Urinary bladder (tissue), 4 donors: ENCODE data around the gene OR52K2. TPM values are rescaled to one million over a fixed set of nuclear protein-coding genes. Genes with fewer than 3 reads are reported as not detected.
"Not testable (repeated sequence)": the region's sequence is repeated elsewhere in the genome, so short reads cannot be mapped to it uniquely, and the experiment has no call there.

Experiments
- DNase-seq: peaks from one replicate; pipeline ENCODE4 v3.0.0-alpha.2; 2015; ENCODE audit errors: extremely low spot score
- H3K27ac ChIP-seq: one replicate; pipeline ENCODE4 v1.5.1; 2013; ENCODE audit warnings: low read depth, mild to moderate bottlenecking, moderate library complexity
- H3K36me3 ChIP-seq: one replicate; pipeline ENCODE4 v1.6.1; 2013; ENCODE audit warnings: mild to moderate bottlenecking, moderate library complexity; ENCODE audit not compliant: insufficient read depth
- H3K4me1 ChIP-seq: one replicate; pipeline ENCODE4 v1.6.1; 2013; ENCODE audit warnings: mild to moderate bottlenecking, moderate library complexity; ENCODE audit not compliant: insufficient read depth
- H3K4me3 ChIP-seq: one replicate; pipeline ENCODE4 v1.5.1; 2013; ENCODE audit warnings: low read depth, low read length
- WGBS: extraction: QIAGEN DNeasy Blood & Tissue Kit; methylation state at CpG from one replicate; pipeline ENCODE4 v1.1.7; 2013; 5-methylcytosine and 5-hydroxymethylcytosine counted together
- polyA plus RNA-seq: library from polyadenylated mRNA; stranded (reverse); fragments of 200-250 nt; gene quantifications from one replicate; pipeline ENCODE4 v1.2.3, GENCODE V29; 2013
- total RNA-seq: library from RNA; depleted of rRNA; stranded (reverse); fragments of >200 nt; gene quantifications from one replicate; pipeline ENCODE4 v1.2.3, GENCODE V29; 2014
- donor health status: healthy with polysubstance abuse.
- donor health status: healthy.

Gene OR52K2
- total and polyA plus RNA-seq, 2 donors: not detected

GRCh38 chr11:4464216-4465159 is 15.4 kb downstream of the OR52K2 start:
- Histone ChIP-seq H3K4me1 (no peaks in the 10 kb centered on the region), H3K36me3 (no peaks in the 10 kb centered on the region), H3K4me3 (no peak overlapping the region), H3K27ac (no peak overlapping the region)
- DNase-seq: no peak
- WGBS: 91% methylated on average over 5 of the region's 5 CpGs

GRCh38 chr11:4465407-4465806 is 16.3 kb downstream of the OR52K2 start:
- Histone ChIP-seq H3K27ac (no peak overlapping the region), H3K36me3 (no peaks in the 10 kb centered on the region), H3K4me3 (no peak overlapping the region), H3K4me1 (no peaks in the 10 kb centered on the region)
- 85% methylated on average over 1 of the region's 1 CpG for WGBS
- no peak for DNase-seq

- DNase-seq: no peak
- Histone ChIP-seq H3K27ac (no peak overlapping the region), H3K36me3 (no peaks in the 10 kb centered on the region), H3K4me1 (no peaks in the 10 kb centered on the region), H3K4me3 (no peak overlapping the region)
- WGBS: 40% methylated on average over 5 of the region's 5 CpGs
These were observed 17.2 kb downstream of the OR52K2 start for GRCh38 chr11:4466131-4466870.

GRCh38 chr11:4466871-4467442 is 17.9 kb downstream of the OR52K2 start:
- no peak overlapping the region for H3K4me3 ChIP-seq
- no peak for DNase-seq
- no peaks in the 10 kb centered on the region for H3K36me3 ChIP-seq
- H3K27ac ChIP-seq: no peak overlapping the region
- H3K4me1 ChIP-seq: no peaks in the 10 kb centered on the region

- H3K4me1 ChIP-seq: no peaks in the 10 kb centered on the region
- H3K4me3 ChIP-seq: no peak overlapping the region
- no peak overlapping the region for H3K27ac ChIP-seq
- 63% methylated on average over 3 of the region's 3 CpGs for WGBS
- no peaks in the 10 kb centered on the region for H3K36me3 ChIP-seq
- no peak for DNase-seq
These were observed 18.9 kb downstream of the OR52K2 start for GRCh38 chr11:4467811-4468606.

GRCh38 chr11:4479644-4480043 is 30.5 kb downstream of the OR52K2 start:
- WGBS: 74% methylated on average over 1 of the region's 1 CpG
- no peak for DNase-seq
- H3K36me3 ChIP-seq: no peaks in the 10 kb centered on the region

GRCh38 chr11:4480577-4481239 is 31.6 kb downstream of the OR52K2 start:
- Histone ChIP-seq H3K4me1 (no peaks in the 10 kb centered on the region), H3K36me3 (no peaks in the 10 kb centered on the region), H3K27ac (no peak overlapping the region), H3K4me3 (no peak overlapping the region)
- WGBS: 74% methylated on average over 4 of the region's 4 CpGs
- no peak for DNase-seq

More at GRCh38 chr11:4479644-4480043, 30.5 kb downstream of the OR52K2 start:
- Histone ChIP-seq H3K4me1 (no peaks in the 10 kb centered on the region), H3K27ac (no peak overlapping the region), H3K4me3 (no peak overlapping the region)

GRCh38 chr11:4481240-4481582 is 32.1 kb downstream of the OR52K2 start:
- H3K36me3 ChIP-seq: no peaks in the 10 kb centered on the region
- H3K4me1 ChIP-seq: no peaks in the 10 kb centered on the region
- no peak overlapping the region for H3K27ac ChIP-seq
- H3K4me3 ChIP-seq: no peak overlapping the region
- DNase-seq: no peak

GRCh38 chr11:4482445-4482844 is 33.4 kb downstream of the OR52K2 start, which contains the start of gene OR52K1:
Gene OR52K1, plus strand, starts transcription at chr11:4482646. Its CDS starts 6,255 bp downstream, at chr11:4488901.
- no peak within 1 kb of the TSS for H3K27ac ChIP-seq
- WGBS: 58% methylated on average over 2 of the region's 2 CpGs
- no peak for DNase-seq
- no peak within 1 kb of the TSS for H3K4me3 ChIP-seq
- H3K36me3 ChIP-seq: no peaks in the 10 kb centered on the region
- no peaks in the 10 kb centered on the region for H3K4me1 ChIP-seq

GRCh38 chr11:4484310-4484709 is 35.2 kb downstream of the OR52K2 start:
- DNase-seq: no peak
- no peak overlapping the region for H3K27ac ChIP-seq
- 63% methylated on average over 4 of the region's 4 CpGs for whole genome bisulfite sequencing

GRCh38 chr11:4491405-4491804 is 42.3 kb downstream of the OR52K2 start:
- H3K36me3 ChIP-seq, H3K4me3 ChIP-seq, H3K27ac ChIP-seq, DNase-seq, H3K4me1 ChIP-seq: not testable (repeated sequence)
- WGBS: 88% methylated on average over 2 of the region's 2 CpGs

More at GRCh38 chr11:4484310-4484709, 35.2 kb downstream of the OR52K2 start:
- Histone ChIP-seq H3K4me1 (no peaks in the 10 kb centered on the region), H3K4me3 (no peak overlapping the region), H3K36me3 (no peaks in the 10 kb centered on the region)

- no peak for DNase-seq
- no peak overlapping the region for H3K27ac ChIP-seq
- H3K4me3 ChIP-seq: no peak overlapping the region
- no peaks in the 10 kb centered on the region for H3K36me3 ChIP-seq
- WGBS: 83% methylated on average over 4 of the region's 4 CpGs
- H3K4me1 ChIP-seq: no peaks in the 10 kb centered on the region
These were observed 42.9 kb downstream of the OR52K2 start for GRCh38 chr11:4491878-4492606.
